Measurements from ENCODE around the gene PDE4D. TPM values are rescaled to one million over a fixed set of nuclear protein-coding genes. Genes with fewer than 3 reads are reported as not detected.

The PDE4D gene
- total and polyA plus RNA-seq, 2 of the 4 experiments (the other 2 are of a cell fraction), result 1.4 to 7.9 TPM

GRCh38 chr5:58967597-58968281, 925.8 kb downstream of the PDE4D start:
- Histone ChIP-seq H2BK20ac (ENCODE audit: low read depth, low read length) (no peak overlapping the region), H3K27me3 (ENCODE audit: control insufficient read depth, insufficient read depth, low read length) (peaks cover 3% of the 10 kb centered on the region), H3K4me1 (ENCODE audit: control insufficient read depth, insufficient read depth, low read length) (no peaks in the 10 kb centered on the region), H3K79me1 (ENCODE audit: low read depth in 1 of 2, low read length in 2 of 2) (no peaks in the 10 kb centered on the region), H4K91ac (ENCODE audit: insufficient read depth, low read depth, low read length) (no peak overlapping the region), H2BK120ac (ENCODE audit: low read depth, low read length) (no peak overlapping the region), H3K27ac (ENCODE audit: insufficient read depth, low read length) (no peak overlapping the region), H4K20me1 (ENCODE audit: insufficient read depth, low read length) (no peaks in the 10 kb centered on the region), H3K4ac (ENCODE audit: low read depth, low read length) (no peak overlapping the region), H3K36me3 (ENCODE audit: control insufficient read depth, insufficient read depth, low read length) (peaks cover 5% of the 10 kb centered on the region), H2BK15ac (ENCODE audit: low read depth, low read length) (no peak overlapping the region), H2AFZ (replicated peaks; ENCODE audit: low read length, poor library complexity) (no peak overlapping the region), H2BK5ac (ENCODE audit: low read depth, low read length, poor library complexity, severe bottlenecking) (no peak overlapping the region), H3K9ac (ENCODE audit: low read depth, low read length) (no peak overlapping the region), H2AK9ac (replicated peaks; ENCODE audit: low read depth, low read length, poor library complexity) (no peak overlapping the region), H3K4me3 (ENCODE audit: insufficient read depth, low read depth, low read length) (no peak overlapping the region), H3K18ac (ENCODE audit: low read depth, low read length) (no peak overlapping the region), H3K56ac (ENCODE audit: extremely low read depth, insufficient read depth, low read length) (no peak overlapping the region), H3K9me3 (ENCODE audit: control insufficient read depth, insufficient read depth, low read length) (no peaks in the 10 kb centered on the region), H3K14ac (replicated peaks; ENCODE audit: low read depth, low read length) (no peak overlapping the region), H2AK5ac (ENCODE audit: low read depth, low read length) (no peak overlapping the region), H3K9me1 (ENCODE audit: insufficient read depth, low read length) (no peaks in the 10 kb centered on the region), H4K5ac (ENCODE audit: low read depth, low read length) (no peak overlapping the region), H3K4me2 (ENCODE audit: low read depth, low read length) (no peak overlapping the region), H3K23ac (ENCODE audit: low read depth, low read length) (no peak overlapping the region), H4K8ac (ENCODE audit: low read depth in 2 of 2, low read length in 2 of 2) (no peak overlapping the region)
- TF ChIP-seq NFE2L2 (IDR thresholded peaks at IDR 0.05; ENCODE audit: low read depth, low read length) (no peak), FOS (IDR thresholded peaks at IDR 0.05; ENCODE audit: low read depth, low read length) (no peak)
- intact Hi-C loops (cut with micrococcal nuclease), result no loop called here
- DNase-seq (no peak), ATAC-seq (ENCODE audit: low read depth) (no peak)
- in situ Hi-C loops (cut with MboI; ENCODE audit: low sequenced_read_pairs), result no loop called here
- dilution Hi-C loops (cut with HindIII; ENCODE audit: low sequenced_read_pairs, unreplicated experiment), result no loop called here
- ChIA-PET POLR2A (ENCODE audit: unreplicated experiment) (no interaction called here), CTCF (interaction anchor here (1.8 kb wide), 1 partner anchor 17 kb away, joined by 5 read pairs; no protein-coding TSS in a partner anchor)
- no CpG with 5 or more reads among the region's 2 CpGs for WGBS, 2 experiments (ENCODE audit: extremely low coverage in 2 of 2, insufficient read length in 1 of 2)
- no TSS peak for BruUV-seq (replicated peaks)

All from IMR-90 (cell line).